ENCODE data around the gene KCNK7. TPM values are rescaled to one million over a fixed set of nuclear protein-coding genes. Genes with fewer than 3 reads are reported as not detected.

KCNK7 gene
- total and polyA plus RNA-seq, 12 donors, result 0.22 to 1.5 (median 0.36) TPM; not detected in 2

GRCh38 chr11:65554842-65555430 is 40.7 kb downstream of the KCNK7 start:
- ATAC-seq, result no peak
- intact Hi-C loops (cut with DNase I), result no loop called here
- peaks cover 0 to 9% (median 0%) of the 10 kb centered on the region in 7 donors for H3K27me3 ChIP-seq
- peak overlapping the region in 9 of 10 donors; percentile 28 to 99 (median 88) for H3K27ac ChIP-seq
- peaks cover 35 to 69% (median 45%) of the 10 kb centered on the region in 9 donors for H3K4me1 ChIP-seq
- H3K36me3 ChIP-seq, result peaks cover 0 to 43% (median 5%) of the 10 kb centered on the region in 9 donors
- WGBS, 2 donors, result 73 to 97% methylated on average over 4 of the region's 4 CpGs
- H3K4me3 ChIP-seq, result no peak overlapping the region
- H3K9me3 ChIP-seq, result no peaks in the 10 kb centered on the region
- no peak for TF ChIP-seq CTCF (IDR thresholded peaks at IDR 0.05)
- no peak for DNase-seq

GRCh38 chr11:65554057-65554818 is 41.4 kb downstream of the KCNK7 start:
- 87 to 89% methylated on average over 27 of the region's 27 CpGs for WGBS, 2 donors
- H3K9me3 ChIP-seq, result no peaks in the 10 kb centered on the region
- DNase-seq (no peak), ATAC-seq (no peak)
- intact Hi-C loops (cut with DNase I), result no loop called here
- H3K27ac ChIP-seq, result peak overlapping the region in 5 of 10 donors; percentile 31 to 99 (median 91)
- no peak overlapping the region for H3K4me3 ChIP-seq
- peaks cover 0 to 8% (median 0%) of the 10 kb centered on the region in 7 donors for H3K27me3 ChIP-seq
- TF ChIP-seq CTCF (IDR thresholded peaks at IDR 0.05), result no peak
- H3K4me1 ChIP-seq, result peaks cover 29 to 62% (median 38%) of the 10 kb centered on the region in 9 donors
- H3K36me3 ChIP-seq, result peaks cover 0 to 49% (median 5%) of the 10 kb centered on the region in 9 donors

GRCh38 chr11:65553301-65554001 is 42.1 kb downstream of the KCNK7 start:
- peaks cover 23 to 54% (median 30%) of the 10 kb centered on the region in 9 donors for H3K4me1 ChIP-seq
- H3K27me3 ChIP-seq, result peaks cover 0 to 3% (median 0%) of the 10 kb centered on the region in 7 donors
- H3K27ac ChIP-seq, result peak overlapping the region in 1 of 10 donors; percentile 31

More at GRCh38 chr11:65553301-65554001, 42.1 kb downstream of the KCNK7 start:
- peaks cover 0 to 57% (median 5%) of the 10 kb centered on the region in 9 donors for H3K36me3 ChIP-seq
- DNase-seq, result no peak
- H3K4me3 ChIP-seq, result no peak overlapping the region
- H3K9me3 ChIP-seq, result no peaks in the 10 kb centered on the region
- no peak for ATAC-seq
- 74 to 78% methylated on average over 36 to 37 of the region's 37 CpGs for WGBS, 2 donors
- intact Hi-C loops (cut with DNase I), result no loop called here
- no peak for TF ChIP-seq CTCF (IDR thresholded peaks at IDR 0.05)
